ENCODE data around the gene PCDHGA4. TPM values are rescaled to one million over a fixed set of nuclear protein-coding genes. Genes with fewer than 3 reads are reported as not detected.
A peak's percentile ranks its signal among the peaks of the same experiment; 100 is the strongest.
"Not testable (repeated sequence)": the region's sequence is repeated elsewhere in the genome, so short reads cannot be mapped to it uniquely, and the experiment has no call there.

PCDHGA4 gene
- total RNA-seq, 2 donors from 2014 or later, result 0.32 TPM; not detected in 1

GRCh38 chr5:141387557-141388311, 32.9 kb downstream of the PCDHGA4 start, which contains the start of gene PCDHGB4:
Gene PCDHGB4, plus strand, starts transcription at chr5:141387698. Its CDS starts 187 bp downstream, at chr5:141387885.
- H3K4me1 Mint-ChIP-seq, H3K27ac Mint-ChIP-seq: not testable (repeated sequence)
- Mint-ChIP-seq H3K9me3 (peaks cover 22% of the 10 kb centered on the region), H3K4me3 (peak within 1 kb of the TSS; percentile 22), H3K27me3 (peaks cover 60% of the 10 kb centered on the region), H3K36me3 (ENCODE audit: low read depth) (peaks cover 12% of the 10 kb centered on the region)
- ATAC-seq (replicated peaks), result peak; percentile 48

GRCh38 chr5:141388661-141389060, 33.8 kb downstream of the PCDHGA4 start:
- Mint-ChIP-seq H3K4me3 (no peak overlapping the region), H3K4me1 (no peaks in the 10 kb centered on the region), H3K27ac (no peak overlapping the region), H3K27me3 (peaks cover 59% of the 10 kb centered on the region), H3K36me3 (ENCODE audit: low read depth) (peaks cover 10% of the 10 kb centered on the region), H3K9me3 (peaks cover 22% of the 10 kb centered on the region)
- ATAC-seq (replicated peaks), result no peak

GRCh38 chr5:141389153-141390042, 34.6 kb downstream of the PCDHGA4 start:
- ATAC-seq (replicated peaks), result no peak
- Mint-ChIP-seq H3K4me3 (no peak overlapping the region), H3K4me1 (no peaks in the 10 kb centered on the region), H3K36me3 (ENCODE audit: low read depth) (peaks cover 10% of the 10 kb centered on the region), H3K27me3 (peaks cover 59% of the 10 kb centered on the region), H3K9me3 (peaks cover 27% of the 10 kb centered on the region), H3K27ac (no peak overlapping the region)

GRCh38 chr5:141392429-141393198, 37.8 kb downstream of the PCDHGA4 start, which contains the start of gene PCDHGA8:
Gene PCDHGA8, plus strand, starts transcription at chr5:141392633. Its CDS starts 181 bp downstream, at chr5:141392814.
- Mint-ChIP-seq H3K36me3 (ENCODE audit: low read depth) (peaks cover 10% of the 10 kb centered on the region), H3K27me3 (peaks cover 54% of the 10 kb centered on the region), H3K4me3 (no peak within 1 kb of the TSS), H3K4me1 (no peaks in the 10 kb centered on the region), H3K9me3 (peaks cover 21% of the 10 kb centered on the region), H3K27ac (no peak within 1 kb of the TSS)
- ATAC-seq (replicated peaks), result no peak

- no peaks in the 10 kb centered on the region for H3K4me1 Mint-ChIP-seq
- peaks cover 21% of the 10 kb centered on the region for H3K9me3 Mint-ChIP-seq
- H3K27ac Mint-ChIP-seq, result no peak overlapping the region
- no peak for ATAC-seq (replicated peaks)
- H3K36me3 Mint-ChIP-seq (ENCODE audit: low read depth), result peaks cover 9% of the 10 kb centered on the region
- no peak overlapping the region for H3K4me3 Mint-ChIP-seq
- H3K27me3 Mint-ChIP-seq, result peaks cover 52% of the 10 kb centered on the region
Observed at GRCh38 chr5:141393267-141393666, 38.4 kb downstream of the PCDHGA4 start.

GRCh38 chr5:141394401-141395187, 39.8 kb downstream of the PCDHGA4 start:
- not testable (repeated sequence) for H3K27ac Mint-ChIP-seq; ATAC-seq (replicated peaks); H3K36me3 Mint-ChIP-seq (ENCODE audit: low read depth); H3K4me1 Mint-ChIP-seq; H3K4me3 Mint-ChIP-seq
- H3K27me3 Mint-ChIP-seq, result peaks cover 52% of the 10 kb centered on the region
- H3K9me3 Mint-ChIP-seq, result peaks cover 13% of the 10 kb centered on the region

- not testable (repeated sequence) for H3K36me3 Mint-ChIP-seq (ENCODE audit: low read depth); H3K9me3 Mint-ChIP-seq; H3K4me1 Mint-ChIP-seq; H3K4me3 Mint-ChIP-seq; H3K27ac Mint-ChIP-seq
- ATAC-seq (replicated peaks), result peak; percentile 70
- H3K27me3 Mint-ChIP-seq, result peaks cover 53% of the 10 kb centered on the region
Observed at GRCh38 chr5:141397756-141398551, 43.1 kb downstream of the PCDHGA4 start, which contains the start of gene PCDHGB5. Gene PCDHGB5, plus strand, starts transcription at chr5:141397947. Its CDS starts 181 bp downstream, at chr5:141398128.

- peaks cover 56% of the 10 kb centered on the region for H3K27me3 Mint-ChIP-seq
- no peak overlapping the region for H3K4me3 Mint-ChIP-seq
- H3K4me1 Mint-ChIP-seq, result no peaks in the 10 kb centered on the region
- H3K9me3 Mint-ChIP-seq, result peaks cover 9% of the 10 kb centered on the region
- no peak overlapping the region for H3K27ac Mint-ChIP-seq
- peaks cover 6% of the 10 kb centered on the region for H3K36me3 Mint-ChIP-seq (ENCODE audit: low read depth)
- no peak for ATAC-seq (replicated peaks)
Observed at GRCh38 chr5:141398608-141399007, 43.8 kb downstream of the PCDHGA4 start.

- Mint-ChIP-seq H3K27me3 (peaks cover 56% of the 10 kb centered on the region), H3K4me1 (no peaks in the 10 kb centered on the region), H3K9me3 (peaks cover 4% of the 10 kb centered on the region), H3K4me3 (no peak overlapping the region), H3K27ac (no peak overlapping the region), H3K36me3 (ENCODE audit: low read depth) (peaks cover 6% of the 10 kb centered on the region)
- no peak for ATAC-seq (replicated peaks)
Observed at GRCh38 chr5:141399555-141400258, 44.9 kb downstream of the PCDHGA4 start.

GRCh38 chr5:141402553-141403243, 47.9 kb downstream of the PCDHGA4 start, which contains the start of gene PCDHGA9:
Gene PCDHGA9, plus strand, starts transcription at chr5:141402778. Its CDS starts 175 bp downstream, at chr5:141402953.
- Mint-ChIP-seq H3K4me1 (no peaks in the 10 kb centered on the region), H3K9me3 (peaks cover 4% of the 10 kb centered on the region), H3K36me3 (ENCODE audit: low read depth) (peaks cover 6% of the 10 kb centered on the region), H3K27ac (no peak within 1 kb of the TSS), H3K4me3 (peak within 1 kb of the TSS; percentile 36), H3K27me3 (peaks cover 58% of the 10 kb centered on the region)
- ATAC-seq (replicated peaks), result no peak

GRCh38 chr5:141403387-141403786, 48.6 kb downstream of the PCDHGA4 start:
- Mint-ChIP-seq H3K9me3 (peaks cover 8% of the 10 kb centered on the region), H3K4me3 (no peak overlapping the region), H3K27ac (no peak overlapping the region), H3K4me1 (no peaks in the 10 kb centered on the region), H3K27me3 (peaks cover 62% of the 10 kb centered on the region), H3K36me3 (ENCODE audit: low read depth) (peaks cover 6% of the 10 kb centered on the region)
- no peak for ATAC-seq (replicated peaks)

All from activated T-helper 17 cell treated with anti-CD3 and anti-CD28 coated beads, Interleukin-2, amount 50 U/mL, for 72 hours (primary cell).